ENCODE data around the gene CHCHD2. TPM values are rescaled to one million over a fixed set of nuclear protein-coding genes. Genes with fewer than 3 reads are reported as not detected.
"Not testable (repeated sequence)": the region's sequence is repeated elsewhere in the genome, so short reads cannot be mapped to it uniquely, and the experiment has no call there.

CHCHD2 gene
- polyA plus RNA-seq, 4 donors: 375 to 788 (median 725) TPM

DNA sequence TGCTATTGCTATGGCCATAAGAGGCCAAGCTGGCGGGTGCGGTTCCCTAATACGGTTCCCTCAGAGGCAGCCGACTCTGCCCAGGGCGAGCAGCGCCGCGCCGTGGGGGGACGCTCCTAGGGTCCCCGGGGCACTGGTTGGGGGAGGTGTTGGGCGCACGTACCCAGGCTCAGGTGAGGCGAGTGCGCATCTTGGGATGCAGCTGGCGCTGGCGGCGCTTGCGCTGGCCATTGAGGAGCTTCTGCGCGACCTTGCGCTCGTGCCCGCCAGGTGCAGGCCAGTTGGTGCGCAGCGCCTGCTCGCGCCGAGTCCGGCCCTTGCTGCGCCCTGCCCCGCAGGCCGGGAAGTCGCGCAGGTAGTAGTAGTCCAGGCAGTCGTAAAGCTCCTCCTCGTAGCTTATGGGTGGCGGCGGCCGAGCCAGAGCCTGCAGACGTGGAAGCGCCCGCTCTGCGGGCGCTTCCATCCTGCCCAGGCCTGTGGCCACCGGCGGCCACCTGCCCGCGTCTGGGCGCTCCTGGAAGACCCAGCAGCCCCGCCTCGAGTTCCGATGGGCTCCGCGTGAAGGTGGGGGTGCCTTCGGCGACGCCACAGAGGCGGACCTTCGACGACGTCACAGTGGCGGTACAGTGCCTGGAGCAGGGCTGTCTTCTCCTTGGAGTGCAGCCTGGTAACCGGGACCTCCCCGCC is 9.7 kb upstream of the CHCHD2 start, which contains the start of gene NUPR2:
NUPR2 (minus strand) TSS at position 566 of the 687 bp plus-strand sequence; CDS start at position 463, 103 bp downstream.
- Histone ChIP-seq H3K4me1 (ENCODE audit: control insufficient read depth in 3 of 3, insufficient read depth in 2 of 3, low read depth in 1 of 3, low read length in 2 of 3) (no peaks in the 10 kb centered on the region), H3K9me3 (ENCODE audit: control insufficient read depth in 2 of 2, insufficient read depth in 1 of 2, low read depth in 1 of 2, low read length in 1 of 2) (no peaks in the 10 kb centered on the region), H3K4me3 (ENCODE audit: low read depth in 1 of 3, low read length in 3 of 3) (peak within 1 kb of the TSS in 2 of 3 donors; percentile 16 to 24), H3K36me3 (ENCODE audit: control insufficient read depth in 3 of 3, insufficient read depth in 2 of 3, low read depth in 1 of 3, low read length in 3 of 3) (no peaks in the 10 kb centered on the region), H3K27me3 (ENCODE audit: control insufficient read depth in 3 of 3, insufficient read depth in 3 of 3, low read length in 3 of 3) (peaks cover 0 to 6% (median 4%) of the 10 kb centered on the region in 3 donors), H3K27ac (ENCODE audit: low read depth in 1 of 3, low read length in 2 of 3) (no peak within 1 kb of the TSS)
- DNase-seq (peak; percentile 24 to 57), FAIRE-seq (no peak)
- 9 to 22% (median 16%) methylated on average over 49 to 65 of the region's 65 CpGs for WGBS, 3 donors

DNA sequence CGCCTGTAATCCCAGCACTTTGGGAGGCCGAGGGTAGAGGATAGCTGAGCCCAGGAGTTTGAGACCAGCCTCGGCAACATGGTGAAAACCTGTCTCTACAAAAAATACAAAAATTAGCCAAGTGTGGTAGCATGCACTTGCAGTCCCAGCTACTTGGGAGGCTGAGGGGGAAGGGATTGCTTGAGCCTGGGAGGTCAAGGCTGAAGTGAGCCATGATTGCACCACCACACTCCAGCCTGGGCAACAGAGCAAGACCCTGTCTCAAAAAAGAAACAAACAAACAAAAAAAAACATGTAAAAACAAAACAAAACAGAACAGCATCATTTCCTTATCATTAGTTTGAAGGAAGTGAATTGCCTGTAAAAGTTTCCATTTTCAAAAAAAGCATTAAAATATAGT is 6.0 kb upstream of the CHCHD2 start:
- H3K4me3 ChIP-seq (ENCODE audit: low read depth in 1 of 3, low read length in 3 of 3); H3K4me1 ChIP-seq (ENCODE audit: control insufficient read depth in 3 of 3, insufficient read depth in 2 of 3, low read depth in 1 of 3, low read length in 2 of 3); H3K27me3 ChIP-seq (ENCODE audit: control insufficient read depth in 3 of 3, insufficient read depth in 3 of 3, low read length in 3 of 3); H3K36me3 ChIP-seq (ENCODE audit: control insufficient read depth in 3 of 3, insufficient read depth in 2 of 3, low read depth in 1 of 3, low read length in 3 of 3); H3K9me3 ChIP-seq (ENCODE audit: control insufficient read depth in 2 of 2, insufficient read depth in 1 of 2, low read depth in 1 of 2, low read length in 1 of 2); H3K27ac ChIP-seq (ENCODE audit: low read depth in 1 of 3, low read length in 2 of 3); DNase-seq; FAIRE-seq: not testable (repeated sequence)
- 94 to 98% (median 98%) methylated on average over 3 of the region's 3 CpGs for WGBS, 3 donors

DNA sequence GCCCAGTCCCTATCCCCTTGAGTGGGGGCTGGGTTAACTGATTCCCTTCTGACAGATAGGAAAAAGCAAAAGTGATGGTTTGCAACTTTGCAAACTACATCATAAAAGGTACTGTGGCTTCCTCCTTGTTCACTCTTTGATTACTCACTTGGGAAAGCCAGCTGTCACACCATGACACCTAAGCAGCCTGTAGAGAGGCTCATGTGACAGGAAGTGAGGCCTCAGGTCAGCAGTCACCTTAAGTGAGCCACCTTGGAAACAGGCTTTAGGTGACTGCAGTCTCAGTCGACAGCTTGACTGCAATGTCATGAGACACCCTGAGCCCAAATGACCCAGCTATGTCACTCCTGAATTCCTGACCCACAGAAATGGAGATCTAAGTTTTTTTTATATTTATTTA is 4.3 kb upstream of the CHCHD2 start:
- Histone ChIP-seq H3K4me1 (ENCODE audit: control insufficient read depth in 3 of 3, insufficient read depth in 2 of 3, low read depth in 1 of 3, low read length in 2 of 3) (peaks cover 0 to 3% (median 0%) of the 10 kb centered on the region in 3 donors), H3K4me3 (ENCODE audit: low read depth in 1 of 3, low read length in 3 of 3) (no peak overlapping the region), H3K36me3 (ENCODE audit: control insufficient read depth in 3 of 3, insufficient read depth in 2 of 3, low read depth in 1 of 3, low read length in 3 of 3) (no peaks in the 10 kb centered on the region), H3K9me3 (ENCODE audit: control insufficient read depth in 2 of 2, insufficient read depth in 1 of 2, low read depth in 1 of 2, low read length in 1 of 2) (no peaks in the 10 kb centered on the region), H3K27ac (ENCODE audit: low read depth in 1 of 3, low read length in 2 of 3) (no peak overlapping the region), H3K27me3 (ENCODE audit: control insufficient read depth in 3 of 3, insufficient read depth in 3 of 3, low read length in 3 of 3) (peaks cover 0 to under 1% (median 0%) of the 10 kb centered on the region in 3 donors)
- FAIRE-seq: no peak
- 80 to 84% (median 83%) methylated on average over 1 of the region's 1 CpG for WGBS, 3 donors
- DNase-seq: no peak

DNA sequence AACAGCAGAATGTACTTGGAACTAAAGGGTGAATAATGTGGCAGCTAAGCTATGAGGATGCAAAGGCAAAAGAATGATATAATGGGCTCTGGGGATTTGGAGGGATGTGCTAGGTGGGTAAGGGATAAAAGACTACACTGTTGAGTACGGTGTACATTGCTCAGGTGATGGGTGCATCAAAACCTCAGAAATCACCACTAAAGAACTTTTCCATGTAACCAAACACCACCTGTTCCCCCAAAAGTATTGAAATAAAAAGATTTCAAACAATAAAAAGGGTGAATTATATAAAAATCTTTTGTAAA is 1.6 kb upstream of the CHCHD2 start:
- Histone ChIP-seq H3K27me3 (ENCODE audit: control insufficient read depth in 3 of 3, insufficient read depth in 3 of 3, low read length in 3 of 3) (no peaks in the 10 kb centered on the region), H3K27ac (ENCODE audit: low read depth in 1 of 3, low read length in 2 of 3) (no peak overlapping the region), H3K36me3 (ENCODE audit: control insufficient read depth in 3 of 3, insufficient read depth in 2 of 3, low read depth in 1 of 3, low read length in 3 of 3) (peaks cover 0 to 13% (median 12%) of the 10 kb centered on the region in 3 donors), H3K4me1 (ENCODE audit: control insufficient read depth in 3 of 3, insufficient read depth in 2 of 3, low read depth in 1 of 3, low read length in 2 of 3) (peaks cover 0 to 8% (median 3%) of the 10 kb centered on the region in 3 donors), H3K4me3 (ENCODE audit: low read depth in 1 of 3, low read length in 3 of 3) (no peak overlapping the region), H3K9me3 (ENCODE audit: control insufficient read depth in 2 of 2, insufficient read depth in 1 of 2, low read depth in 1 of 2, low read length in 1 of 2) (no peaks in the 10 kb centered on the region)
- no peak for DNase-seq
- WGBS, 3 donors: 94 to 96% (median 95%) methylated on average over 1 of the region's 1 CpG
- FAIRE-seq: no peak

DNA sequence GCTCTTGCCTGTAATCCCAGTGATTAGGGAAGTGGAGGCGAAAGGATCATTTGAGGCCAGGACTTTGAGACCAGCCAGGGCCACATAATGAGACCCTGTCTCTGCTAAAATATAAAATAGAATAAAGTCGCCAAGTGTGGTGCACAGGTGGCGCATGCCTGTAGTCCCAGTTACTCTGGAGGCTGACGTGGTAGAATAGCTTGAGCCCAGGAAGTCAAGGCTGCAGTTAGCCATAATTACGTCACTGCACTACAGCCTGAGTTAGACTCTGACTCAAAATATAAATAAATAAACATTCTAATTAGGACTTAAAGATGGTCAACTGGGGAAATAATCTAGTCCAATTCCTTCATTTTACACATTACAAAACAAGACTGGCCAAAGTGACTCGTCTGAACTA is 768 bp downstream of the CHCHD2 start:
- Histone ChIP-seq H3K9me3 (ENCODE audit: control insufficient read depth in 2 of 2, insufficient read depth in 1 of 2, low read depth in 1 of 2, low read length in 1 of 2) (no peaks in the 10 kb centered on the region), H3K4me1 (ENCODE audit: control insufficient read depth in 3 of 3, insufficient read depth in 2 of 3, low read depth in 1 of 3, low read length in 2 of 3) (peaks cover 0 to 8% (median 3%) of the 10 kb centered on the region in 3 donors), H3K4me3 (ENCODE audit: low read depth in 1 of 3, low read length in 3 of 3) (peak overlapping the region; percentile 89 to 97 (median 90)), H3K27ac (ENCODE audit: low read depth in 1 of 3, low read length in 2 of 3) (peak overlapping the region; percentile 89 to 98 (median 93)), H3K27me3 (ENCODE audit: control insufficient read depth in 3 of 3, insufficient read depth in 3 of 3, low read length in 3 of 3) (no peaks in the 10 kb centered on the region), H3K36me3 (ENCODE audit: control insufficient read depth in 3 of 3, insufficient read depth in 2 of 3, low read depth in 1 of 3, low read length in 3 of 3) (peaks cover 11 to 29% (median 16%) of the 10 kb centered on the region in 3 donors)
- 3 to 15% (median 5%) methylated on average over 6 of the region's 6 CpGs for WGBS, 3 donors
- FAIRE-seq (no peak), DNase-seq (peak; percentile 71 to 77)

DNA sequence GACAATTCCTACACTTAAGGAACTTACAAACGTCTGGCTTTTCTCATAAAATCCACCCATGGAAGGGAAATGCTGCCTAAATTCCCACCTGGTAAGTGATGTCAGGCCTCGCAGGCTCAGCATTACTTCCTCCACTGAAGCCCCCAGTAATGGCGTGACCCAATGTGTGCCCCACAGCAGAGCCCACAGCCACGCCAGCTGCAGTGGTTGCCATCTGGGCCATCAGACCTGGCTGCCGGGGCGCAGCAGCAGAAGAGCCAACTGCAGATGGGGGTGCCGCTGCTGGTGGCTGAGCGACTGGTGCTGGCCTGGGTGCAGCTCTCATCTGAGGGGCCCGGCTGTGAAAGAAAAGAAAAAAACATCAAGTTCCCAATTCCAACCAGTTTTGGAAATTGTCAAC is 2.1 kb downstream of the CHCHD2 start:
- H3K4me3 ChIP-seq (ENCODE audit: low read depth in 1 of 3, low read length in 3 of 3); H3K9me3 ChIP-seq (ENCODE audit: control insufficient read depth in 2 of 2, insufficient read depth in 1 of 2, low read depth in 1 of 2, low read length in 1 of 2); FAIRE-seq; H3K4me1 ChIP-seq (ENCODE audit: control insufficient read depth in 3 of 3, insufficient read depth in 2 of 3, low read depth in 1 of 3, low read length in 2 of 3); H3K27me3 ChIP-seq (ENCODE audit: control insufficient read depth in 3 of 3, insufficient read depth in 3 of 3, low read length in 3 of 3); DNase-seq; H3K27ac ChIP-seq (ENCODE audit: low read depth in 1 of 3, low read length in 2 of 3): not testable (repeated sequence)
- peaks cover 11 to 39% (median 21%) of the 10 kb centered on the region in 3 donors for H3K36me3 ChIP-seq (ENCODE audit: control insufficient read depth in 3 of 3, insufficient read depth in 2 of 3, low read depth in 1 of 3, low read length in 3 of 3)
- WGBS, 3 donors: 88 to 89% (median 89%) methylated on average over 7 to 9 of the region's 9 CpGs

DNA sequence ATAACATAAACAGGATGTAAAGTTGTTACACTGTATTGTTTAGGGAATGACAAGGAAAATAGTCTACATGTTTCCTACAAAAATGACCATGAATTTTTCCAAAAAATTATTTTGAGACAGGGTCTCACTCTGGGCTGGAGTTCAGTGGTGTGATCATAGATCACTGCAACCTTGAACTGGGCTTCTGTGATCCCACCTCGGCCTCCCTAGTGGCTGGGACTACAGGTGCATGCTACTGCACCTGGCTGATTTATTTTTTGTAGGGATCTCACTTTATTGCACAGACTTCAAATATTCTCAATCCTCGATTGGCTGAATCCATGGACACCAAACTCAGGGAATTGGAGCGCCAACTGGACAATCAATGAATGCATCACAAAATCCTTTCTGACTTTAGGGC is 6.6 kb downstream of the CHCHD2 start:
- Histone ChIP-seq H3K27ac (ENCODE audit: low read depth in 1 of 3, low read length in 2 of 3) (no peak overlapping the region), H3K4me1 (ENCODE audit: control insufficient read depth in 3 of 3, insufficient read depth in 2 of 3, low read depth in 1 of 3, low read length in 2 of 3) (peaks cover 0 to 3% (median 0%) of the 10 kb centered on the region in 3 donors), H3K36me3 (ENCODE audit: control insufficient read depth in 3 of 3, insufficient read depth in 2 of 3, low read depth in 1 of 3, low read length in 3 of 3) (peaks cover 11 to 45% (median 21%) of the 10 kb centered on the region in 3 donors), H3K9me3 (ENCODE audit: control insufficient read depth in 2 of 2, insufficient read depth in 1 of 2, low read depth in 1 of 2, low read length in 1 of 2) (no peaks in the 10 kb centered on the region), H3K27me3 (ENCODE audit: control insufficient read depth in 3 of 3, insufficient read depth in 3 of 3, low read length in 3 of 3) (no peaks in the 10 kb centered on the region), H3K4me3 (ENCODE audit: low read depth in 1 of 3, low read length in 3 of 3) (no peak overlapping the region)
- DNase-seq (no peak), FAIRE-seq (no peak)
- WGBS, 3 donors: 88 to 94% (median 89%) methylated on average over 3 of the region's 3 CpGs

DNA sequence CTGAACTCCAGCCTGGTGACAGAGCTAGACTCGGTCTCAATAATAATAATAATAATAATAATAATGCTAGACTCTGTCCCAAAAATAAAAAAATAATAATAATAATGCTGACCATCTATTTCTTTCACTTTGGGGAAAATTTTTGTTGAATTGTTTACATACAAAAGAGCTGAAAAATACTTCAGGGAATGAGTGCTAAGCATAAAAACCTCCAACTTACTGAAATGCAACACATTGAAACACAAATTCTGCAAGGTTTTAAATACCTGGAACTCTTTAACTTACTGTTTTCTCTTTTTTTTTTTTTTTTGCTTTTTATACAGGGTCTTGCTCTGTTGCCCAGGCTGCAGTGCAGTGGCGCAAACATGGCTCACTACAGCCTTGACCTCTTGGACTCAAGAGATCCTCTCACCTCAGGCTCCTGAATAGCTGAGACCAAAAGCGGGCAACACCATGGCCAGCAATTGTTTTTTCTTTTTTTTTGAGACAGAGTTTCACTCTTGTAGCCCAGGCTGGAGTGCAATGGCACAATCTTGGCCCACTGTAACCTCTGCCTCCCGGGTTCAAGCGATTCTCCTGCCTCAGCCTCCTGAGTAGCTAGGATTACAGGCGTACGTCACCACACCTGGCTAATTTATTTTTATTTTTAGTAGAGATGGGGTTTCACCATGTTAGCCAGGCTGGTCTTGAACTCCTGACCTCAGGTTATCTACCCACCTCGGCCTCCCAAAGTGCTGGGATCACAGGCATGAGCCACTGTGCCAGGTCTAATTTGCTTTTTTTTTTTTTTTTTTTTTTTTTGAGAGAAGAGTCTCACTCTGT is 7.9 kb downstream of the CHCHD2 start:
- not testable (repeated sequence) for DNase-seq; H3K27ac ChIP-seq (ENCODE audit: low read depth in 1 of 3, low read length in 2 of 3); H3K4me1 ChIP-seq (ENCODE audit: control insufficient read depth in 3 of 3, insufficient read depth in 2 of 3, low read depth in 1 of 3, low read length in 2 of 3); H3K27me3 ChIP-seq (ENCODE audit: control insufficient read depth in 3 of 3, insufficient read depth in 3 of 3, low read length in 3 of 3); FAIRE-seq; H3K9me3 ChIP-seq (ENCODE audit: control insufficient read depth in 2 of 2, insufficient read depth in 1 of 2, low read depth in 1 of 2, low read length in 1 of 2); H3K4me3 ChIP-seq (ENCODE audit: low read depth in 1 of 3, low read length in 3 of 3)
- H3K36me3 ChIP-seq (ENCODE audit: control insufficient read depth in 3 of 3, insufficient read depth in 2 of 3, low read depth in 1 of 3, low read length in 3 of 3): peaks cover 11 to 39% (median 13%) of the 10 kb centered on the region in 3 donors
- 94 to 95% (median 94%) methylated on average over 8 of the region's 8 CpGs for WGBS, 3 donors
